GM12892 (cell line): ENCODE data around the gene ANKRD44.
"Not testable (repeated sequence)": the region's sequence is repeated elsewhere in the genome, so short reads cannot be mapped to it uniquely, and the experiment has no call there.

ENCODE experiments used
- POLR2A ChIP-seq: IDR thresholded peaks from 2 replicates; pipeline ENCODE4 v1.6.1; 2011; ENCODE audit warnings: low read depth, low read length, control low read depth
- TAF1 ChIP-seq: IDR thresholded peaks from 2 replicates; pipeline ENCODE4 v1.6.1; 2011; ENCODE audit warnings: low read depth, mild to moderate bottlenecking, control low read depth, low read length, borderline replicate concordance

- not testable (repeated sequence) for TF ChIP-seq POLR2A, TAF1
Observed at GRCh38 chr2:197020921-197021320, 289.7 kb downstream of the ANKRD44 start.
